Activated T-helper 1 cell treated with anti-CD3 and anti-CD28 coated beads, Interleukin-12 subunit alpha, Interleukin-12 subunit beta, Interleukin-2, Interleukin-4 antibody, amounts not matched to agents 30 ng/mL and 10 ng/mL and 1 ng/mL, durations not matched to agents 14 hours and 24 hours and 36 hours (primary cell): ENCODE data around the gene PLG. TPM values are rescaled to one million over a fixed set of nuclear protein-coding genes. Genes with fewer than 3 reads are reported as not detected.
"Not testable (repeated sequence)": the region's sequence is repeated elsewhere in the genome, so short reads cannot be mapped to it uniquely, and the experiment has no call there.

ENCODE experiments used
- DNase-seq: peaks from one replicate; pipeline ENCODE4 v3.0.0; 2021; ENCODE audit warnings: low spot score
- H3K27ac Mint-ChIP-seq: one replicate; pipeline ENCODE4 v1.8.0; 2021; ENCODE audit warnings: mild to moderate bottlenecking, mixed read lengths
- H3K27me3 Mint-ChIP-seq: one replicate; pipeline ENCODE4 v1.8.0; 2022; ENCODE audit warnings: mild to moderate bottlenecking, moderate library complexity, mixed read lengths; ENCODE audit not compliant: insufficient read depth
- H3K36me3 Mint-ChIP-seq: one replicate; pipeline ENCODE4 v1.8.0; 2021; ENCODE audit warnings: low read depth, mixed read lengths
- H3K4me1 Mint-ChIP-seq: one replicate; pipeline ENCODE4 v1.8.0; 2021; ENCODE audit warnings: low read depth, mixed read lengths
- H3K4me3 Mint-ChIP-seq: one replicate; pipeline ENCODE4 v1.8.0; 2021; ENCODE audit warnings: mild to moderate bottlenecking, moderate library complexity, mixed read lengths
- H3K9me3 Mint-ChIP-seq: one replicate; pipeline ENCODE4 v1.8.0; 2021; ENCODE audit warnings: mixed read lengths
- intact Hi-C: fragments of 100-400 bp; cut with micrococcal nuclease; formaldehyde crosslinking; loops from one replicate; pipeline ENCODE4 v1.15.1; 2024
- total RNA-seq: library from RNA; stranded (reverse); gene quantifications from 2 replicates; pipeline ENCODE4 v1.2.3, GENCODE V29; 2022

Gene PLG
- total RNA-seq, 1 donor from 2014 or later: 0.60 TPM

DNA sequence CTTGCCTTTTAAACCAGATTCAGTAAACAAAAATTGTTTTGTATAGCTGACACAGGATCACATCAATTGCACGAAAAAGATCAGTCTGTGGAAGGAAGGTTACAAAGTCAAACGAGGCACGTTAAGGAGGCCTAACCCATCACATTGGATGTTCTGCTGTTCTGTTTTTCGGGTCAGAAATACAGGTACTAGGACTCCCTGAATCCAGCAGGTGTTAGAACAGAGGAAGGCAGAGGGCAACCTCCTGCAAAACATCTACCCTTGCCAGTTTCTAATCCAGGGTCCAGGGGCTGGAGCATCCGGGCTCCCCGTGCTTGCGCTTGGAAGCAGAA, 64.6 kb downstream of the PLG start:
- peaks cover 7% of the 10 kb centered on the region for H3K9me3 Mint-ChIP-seq
- H3K27ac Mint-ChIP-seq: no peak overlapping the region
- peak overlapping the region; percentile 5 for H3K4me3 Mint-ChIP-seq
- no peak for DNase-seq
- intact Hi-C loops: loop anchor here (5.0 kb wide), 1 partner anchor 244 kb away; no protein-coding TSS in a partner anchor
- H3K27me3 Mint-ChIP-seq: peaks cover 31% of the 10 kb centered on the region
- no peaks in the 10 kb centered on the region for H3K36me3 Mint-ChIP-seq
- H3K4me1 Mint-ChIP-seq: no peaks in the 10 kb centered on the region

DNA sequence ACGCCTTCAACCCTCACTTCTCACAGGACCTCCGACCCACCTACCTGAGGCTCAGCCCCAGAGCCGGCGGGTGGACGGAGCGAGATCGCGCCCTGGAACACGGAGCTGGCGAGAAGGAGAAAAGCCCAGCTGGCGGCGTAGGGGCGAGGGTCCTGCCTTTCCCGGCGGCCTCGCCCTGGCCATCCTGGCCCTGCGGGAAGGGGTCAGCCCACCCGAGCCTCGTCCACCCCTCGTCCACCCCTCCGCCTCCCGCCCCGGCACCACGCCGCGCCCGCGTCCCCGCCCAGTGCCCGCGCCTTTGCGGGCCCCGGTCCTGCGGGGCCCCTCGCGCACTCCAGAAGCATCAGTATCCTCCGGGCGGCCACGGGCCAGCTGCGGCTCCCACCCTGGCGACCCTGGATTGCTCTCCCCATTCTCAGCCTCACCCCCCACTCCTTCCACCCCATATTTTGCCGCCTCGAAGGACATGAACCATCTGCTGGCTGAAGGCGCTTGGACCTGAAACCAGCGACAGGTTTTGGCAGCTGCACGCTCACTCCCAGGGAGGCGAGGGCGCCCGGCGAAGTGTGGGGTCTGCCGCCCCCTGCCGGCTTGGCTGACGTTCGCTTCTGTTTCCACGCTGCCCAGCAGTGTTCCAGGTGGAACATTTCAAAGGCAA, 65.1 kb downstream of the PLG start:
- intact Hi-C loops: loop anchor here (1.0 to 5.0 kb wide), 2 partner anchors 34 to 245 kb away; no protein-coding TSS in a partner anchor
- Mint-ChIP-seq H3K9me3 (peaks cover 5% of the 10 kb centered on the region), H3K4me1 (no peaks in the 10 kb centered on the region), H3K27me3 (peaks cover 27% of the 10 kb centered on the region), H3K4me3 (peak overlapping the region; percentile 67), H3K27ac (no peak overlapping the region), H3K36me3 (no peaks in the 10 kb centered on the region)
- DNase-seq: peak; percentile 24

DNA sequence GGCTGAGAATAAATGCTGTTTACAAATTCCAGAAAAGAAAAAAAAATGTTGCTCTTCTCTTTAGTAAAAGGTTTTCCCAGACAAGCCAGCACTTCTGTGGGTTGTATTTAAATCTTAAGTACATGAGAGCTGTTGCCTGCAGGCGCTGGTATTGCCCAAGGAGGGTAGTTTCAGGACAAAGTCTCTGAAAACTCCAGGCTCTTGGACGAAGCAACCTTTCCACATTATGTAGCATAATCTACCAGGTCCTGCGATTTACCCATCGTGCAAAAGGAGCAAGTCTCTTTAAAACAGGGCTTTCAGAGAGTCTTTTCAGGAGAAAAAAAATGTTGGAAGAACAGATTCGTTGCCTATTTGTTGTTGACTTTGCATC, 65.6 kb downstream of the PLG start:
- intact Hi-C loops: loop anchor here (1.0 to 5.0 kb wide), 2 partner anchors 34 to 245 kb away; no protein-coding TSS in a partner anchor
- no peak overlapping the region for H3K4me3 Mint-ChIP-seq

DNA sequence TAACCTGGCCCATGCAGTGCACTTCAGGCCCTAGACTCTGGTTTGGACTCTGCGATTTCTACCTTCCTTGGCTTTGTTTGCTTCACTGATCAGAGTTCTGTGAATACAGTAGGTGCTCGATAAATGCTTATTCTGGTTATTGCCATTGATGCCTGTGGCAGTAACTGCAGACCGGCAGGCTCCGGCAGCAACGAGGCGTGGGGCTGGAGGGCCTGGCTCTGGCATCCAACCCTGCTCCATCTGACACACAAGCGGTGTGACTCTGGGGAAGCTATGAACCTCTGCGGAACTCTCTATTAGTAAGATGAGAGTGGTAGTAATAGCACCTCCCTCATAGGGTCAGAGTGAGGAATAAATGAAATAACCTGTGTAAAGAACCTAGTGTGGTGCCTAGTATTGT, 66.1 kb downstream of the PLG start:
- no peak overlapping the region for H3K4me3 Mint-ChIP-seq
- intact Hi-C loops: loop anchor here (5.0 kb wide), 1 partner anchor 246 kb away; no protein-coding TSS in a partner anchor

More for the DNA sequence above, 65.6 kb downstream of the PLG start:
- Mint-ChIP-seq H3K27ac (no peak overlapping the region), H3K36me3 (no peaks in the 10 kb centered on the region), H3K9me3 (peaks cover under 1% of the 10 kb centered on the region), H3K4me1 (no peaks in the 10 kb centered on the region), H3K27me3 (peaks cover 24% of the 10 kb centered on the region)
- DNase-seq: no peak

DNA sequence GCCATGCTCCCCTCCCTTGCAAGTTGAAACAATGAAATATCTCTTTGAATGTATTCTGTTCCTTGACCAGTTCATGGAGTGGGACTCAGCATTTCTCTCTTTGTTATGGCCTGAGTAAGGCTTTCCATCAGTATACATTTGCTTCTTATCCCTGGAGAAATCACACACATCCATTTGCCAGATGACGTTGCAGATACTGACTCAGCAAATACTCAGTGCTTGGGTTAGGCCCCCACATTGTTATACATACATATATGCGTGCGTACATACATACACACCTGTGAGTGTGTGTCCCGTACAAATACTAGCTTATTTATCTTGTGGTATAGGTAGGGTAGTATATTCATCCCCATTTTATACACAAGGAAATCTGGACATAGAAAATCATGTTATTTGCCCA, 72.4 kb downstream of the PLG start:
- no peak for DNase-seq
- H3K27ac Mint-ChIP-seq: no peak overlapping the region
- H3K9me3 Mint-ChIP-seq: no peaks in the 10 kb centered on the region
- intact Hi-C loops: no loop called here
- H3K4me1 Mint-ChIP-seq: no peaks in the 10 kb centered on the region
- peaks cover 3% of the 10 kb centered on the region for H3K27me3 Mint-ChIP-seq
- no peaks in the 10 kb centered on the region for H3K36me3 Mint-ChIP-seq
- no peak overlapping the region for H3K4me3 Mint-ChIP-seq

More for the DNA sequence above, 66.1 kb downstream of the PLG start:
- Mint-ChIP-seq H3K27ac (no peak overlapping the region), H3K36me3 (no peaks in the 10 kb centered on the region), H3K9me3 (no peaks in the 10 kb centered on the region), H3K27me3 (peaks cover 23% of the 10 kb centered on the region), H3K4me1 (no peaks in the 10 kb centered on the region)
- no peak for DNase-seq

DNA sequence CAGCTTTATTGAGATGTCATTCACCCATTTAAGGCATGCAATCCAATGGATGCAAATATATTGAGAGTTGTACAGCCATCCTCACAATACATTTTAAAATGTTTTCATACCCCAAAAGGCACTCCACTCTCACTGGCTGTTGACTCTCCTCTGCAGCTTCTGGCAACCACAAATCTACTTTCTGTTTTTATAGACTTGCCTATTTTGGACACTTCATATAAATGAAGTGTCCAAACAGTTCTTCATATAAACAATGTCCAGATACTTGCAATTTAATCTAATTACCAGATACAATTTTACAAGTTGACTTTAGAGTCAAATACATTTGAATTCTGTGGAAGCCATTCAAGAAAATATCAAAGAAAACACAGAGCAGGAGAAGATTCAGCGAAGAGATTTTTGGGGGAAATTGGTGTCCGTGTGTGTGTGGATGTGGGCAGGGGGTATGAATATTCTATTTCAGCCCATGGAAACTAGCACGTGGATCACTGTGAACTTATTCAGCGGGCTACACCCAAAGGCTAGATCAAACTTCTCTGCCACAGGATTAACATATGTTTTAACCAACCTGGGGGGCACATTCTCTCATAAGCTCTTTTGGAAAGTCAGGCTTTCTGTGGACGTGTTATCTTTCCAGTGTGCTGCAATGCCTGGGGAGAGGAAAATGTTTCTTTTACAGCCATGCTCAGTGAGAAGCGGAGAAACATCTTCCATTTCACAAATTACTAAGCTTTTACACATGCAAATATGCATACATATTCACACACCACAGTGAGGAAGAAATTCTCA, 73.9 kb downstream of the PLG start:
- H3K4me3 Mint-ChIP-seq: no peak overlapping the region
- intact Hi-C loops: no loop called here
- no peaks in the 10 kb centered on the region for H3K4me1 Mint-ChIP-seq
- DNase-seq: no peak
- no peaks in the 10 kb centered on the region for H3K27me3 Mint-ChIP-seq
- H3K36me3 Mint-ChIP-seq: no peaks in the 10 kb centered on the region
- H3K9me3 Mint-ChIP-seq: no peaks in the 10 kb centered on the region
- no peak overlapping the region for H3K27ac Mint-ChIP-seq

DNA sequence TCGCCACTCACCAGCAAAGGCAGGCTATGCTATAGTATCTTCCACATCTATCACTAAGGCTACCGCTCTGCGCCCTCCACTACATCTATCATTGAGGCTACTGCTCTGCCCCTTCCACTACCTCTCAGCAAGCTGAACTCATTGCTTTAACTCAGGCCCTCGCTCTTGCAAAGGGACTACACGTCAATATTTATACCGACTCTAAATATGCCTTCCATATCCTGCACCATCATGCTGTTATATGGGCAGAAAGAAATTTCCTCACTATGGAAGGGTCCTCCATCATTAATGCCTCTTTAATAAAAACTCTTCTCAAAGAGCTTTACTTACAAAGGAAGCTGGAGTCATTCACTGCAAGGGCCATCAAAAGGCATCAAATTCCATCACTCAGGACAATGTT, 77.1 kb downstream of the PLG start:
- H3K9me3 Mint-ChIP-seq: not testable (repeated sequence)

DNA sequence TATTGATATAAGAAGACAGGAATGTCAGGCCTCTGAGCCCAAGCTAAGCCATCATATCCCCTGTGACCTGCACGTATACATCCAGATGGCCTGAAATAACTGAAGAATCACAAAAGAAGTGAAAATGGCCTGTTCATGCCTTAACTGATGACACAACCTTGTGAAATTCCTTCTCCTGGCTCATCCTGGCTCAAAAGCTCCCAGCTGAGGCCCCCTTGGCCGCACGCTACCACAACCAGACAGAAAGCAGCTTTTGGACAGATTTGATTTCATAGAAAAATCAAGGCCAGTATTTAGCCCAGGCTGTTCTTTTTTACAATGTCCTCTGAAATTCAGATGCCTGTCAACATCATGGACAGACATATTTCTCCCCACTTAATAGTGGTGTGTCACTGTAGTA, 78.6 kb downstream of the PLG start:
- H3K27ac Mint-ChIP-seq, H3K4me3 Mint-ChIP-seq, H3K4me1 Mint-ChIP-seq, H3K36me3 Mint-ChIP-seq, H3K27me3 Mint-ChIP-seq, H3K9me3 Mint-ChIP-seq, intact Hi-C loops, DNase-seq: not testable (repeated sequence)

More for the DNA sequence above, 77.1 kb downstream of the PLG start:
- H3K36me3 Mint-ChIP-seq, DNase-seq, H3K27ac Mint-ChIP-seq, intact Hi-C loops, H3K4me1 Mint-ChIP-seq, H3K4me3 Mint-ChIP-seq, H3K27me3 Mint-ChIP-seq: not testable (repeated sequence)

DNA sequence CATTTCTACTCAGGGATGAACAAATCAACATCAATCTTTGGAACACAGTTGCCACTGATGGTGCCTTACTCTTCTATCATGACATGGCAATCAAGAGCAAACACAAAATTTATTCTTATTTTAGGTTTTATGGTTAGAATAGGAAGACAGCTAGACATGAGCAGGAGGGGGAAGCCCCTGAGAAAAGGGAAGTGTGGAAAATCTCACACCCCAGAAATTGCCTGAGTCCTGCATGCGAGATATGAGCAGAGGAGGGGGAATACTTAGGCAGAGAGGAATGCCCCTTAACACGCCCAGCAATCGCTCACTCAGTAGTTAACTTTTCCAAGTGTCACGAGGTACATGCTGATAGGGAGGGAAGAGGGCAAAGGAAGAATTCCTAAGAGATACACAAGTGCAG, 79.3 kb downstream of the PLG start:
- no peaks in the 10 kb centered on the region for H3K4me1 Mint-ChIP-seq
- H3K27me3 Mint-ChIP-seq: peaks cover 2% of the 10 kb centered on the region
- no peak overlapping the region for H3K27ac Mint-ChIP-seq
- no peaks in the 10 kb centered on the region for H3K36me3 Mint-ChIP-seq
- intact Hi-C loops: no loop called here
- H3K4me3 Mint-ChIP-seq: no peak overlapping the region
- DNase-seq: no peak
- no peaks in the 10 kb centered on the region for H3K9me3 Mint-ChIP-seq

DNA sequence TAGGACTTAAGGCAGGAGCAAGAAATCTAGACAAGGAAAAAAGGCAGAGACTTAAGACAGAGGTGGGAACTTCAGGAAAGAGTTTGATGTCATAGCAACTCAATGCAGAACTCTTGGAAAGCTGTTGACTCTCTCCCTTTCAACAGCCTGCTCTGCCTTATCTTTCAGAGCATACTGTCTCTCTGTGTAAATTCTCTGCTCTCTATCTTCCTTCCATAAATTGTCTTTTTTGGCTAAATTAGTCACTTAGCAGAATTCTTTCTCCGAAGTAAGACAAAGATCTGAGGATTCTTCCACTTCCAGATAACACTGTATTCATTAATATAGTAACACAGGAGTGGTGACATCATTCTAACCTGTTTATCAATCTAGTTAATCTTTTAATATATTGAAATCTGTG, 80.2 kb downstream of the PLG start:
- peaks cover 2% of the 10 kb centered on the region for H3K27me3 Mint-ChIP-seq
- H3K4me1 Mint-ChIP-seq: no peaks in the 10 kb centered on the region
- no peak overlapping the region for H3K27ac Mint-ChIP-seq
- intact Hi-C loops: no loop called here
- H3K9me3 Mint-ChIP-seq: peaks cover 2% of the 10 kb centered on the region
- H3K36me3 Mint-ChIP-seq: no peaks in the 10 kb centered on the region
- no peak for DNase-seq
- H3K4me3 Mint-ChIP-seq: no peak overlapping the region

DNA sequence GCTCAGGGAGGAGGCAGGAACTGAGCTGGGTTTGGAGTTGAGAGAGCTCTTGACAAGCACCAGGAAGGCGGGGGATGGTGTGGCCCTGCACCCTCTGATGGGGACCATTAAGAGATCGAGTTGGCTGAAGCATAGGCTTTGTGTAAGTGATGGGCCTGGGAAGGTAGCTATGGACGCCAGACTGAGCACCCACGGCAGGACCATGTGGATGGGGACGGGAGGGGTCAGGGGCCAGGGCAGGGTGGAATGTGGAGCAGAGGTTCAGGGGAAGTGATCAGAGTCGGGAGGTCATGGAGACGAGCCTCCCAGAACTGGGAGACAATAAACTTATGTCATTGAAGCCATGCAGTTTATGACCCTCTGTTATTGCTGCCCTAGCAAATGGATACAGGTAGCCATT, 81.7 kb downstream of the PLG start:
- Mint-ChIP-seq H3K36me3 (no peaks in the 10 kb centered on the region), H3K27ac (no peak overlapping the region), H3K4me3 (no peak overlapping the region), H3K4me1 (no peaks in the 10 kb centered on the region), H3K9me3 (peaks cover 12% of the 10 kb centered on the region), H3K27me3 (peaks cover 2% of the 10 kb centered on the region)
- no peak for DNase-seq
- intact Hi-C loops: no loop called here

DNA sequence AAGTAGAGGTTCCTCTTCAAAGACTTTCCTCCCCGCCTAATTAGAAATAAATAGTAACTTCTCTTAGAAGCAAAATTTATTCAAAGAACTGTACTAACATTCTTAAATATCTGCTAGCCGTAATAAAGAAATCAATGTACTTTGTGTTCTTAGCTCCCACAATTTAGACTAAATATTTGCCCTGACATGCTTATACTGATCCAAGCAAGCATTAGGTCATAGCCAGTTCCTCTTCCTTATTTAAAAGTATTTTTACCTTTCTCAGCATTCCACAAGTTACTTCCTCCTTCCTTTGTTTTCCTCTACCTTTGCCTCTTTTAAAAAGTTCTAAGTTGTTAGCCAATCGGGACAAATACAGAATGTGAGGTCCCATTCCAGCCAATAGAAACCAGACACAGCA, 86.1 kb downstream of the PLG start:
- H3K36me3 Mint-ChIP-seq, H3K27me3 Mint-ChIP-seq, H3K27ac Mint-ChIP-seq, DNase-seq, intact Hi-C loops, H3K4me3 Mint-ChIP-seq, H3K4me1 Mint-ChIP-seq: not testable (repeated sequence)
- H3K9me3 Mint-ChIP-seq: peaks cover 22% of the 10 kb centered on the region

DNA sequence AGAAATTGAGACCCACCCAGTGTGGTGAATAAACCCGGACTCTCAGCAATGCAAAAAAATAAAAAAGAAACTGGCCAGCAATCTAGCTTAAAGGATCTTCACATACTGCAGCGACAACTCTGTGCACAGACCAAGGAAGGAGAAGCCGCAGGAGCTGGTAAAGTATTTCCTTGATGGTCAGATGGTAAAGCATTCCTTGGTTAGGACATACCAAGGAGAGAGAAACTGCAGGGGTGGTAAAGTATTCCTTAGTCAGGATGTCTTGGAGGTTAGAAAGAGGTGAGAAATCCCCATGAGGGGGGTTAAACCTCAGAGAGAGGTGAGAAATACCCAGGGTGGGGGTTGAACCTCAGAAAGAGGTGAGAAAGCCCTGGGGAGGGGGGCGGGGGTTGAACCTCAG, 86.8 kb downstream of the PLG start:
- DNase-seq: no peak
- H3K9me3 Mint-ChIP-seq: peaks cover 22% of the 10 kb centered on the region
- intact Hi-C loops: no loop called here
- no peaks in the 10 kb centered on the region for H3K27me3 Mint-ChIP-seq
- no peak overlapping the region for H3K27ac Mint-ChIP-seq
- no peak overlapping the region for H3K4me3 Mint-ChIP-seq
- H3K36me3 Mint-ChIP-seq: no peaks in the 10 kb centered on the region
- H3K4me1 Mint-ChIP-seq: no peaks in the 10 kb centered on the region
